ENCODE data around the gene CIT. TPM values are rescaled to one million over a fixed set of nuclear protein-coding genes. Genes with fewer than 3 reads are reported as not detected.

CIT gene
- polyA plus RNA-seq, 3 donors = 0.03 TPM; not detected in 2

GRCh38 chr12:119910586-119910985, 33.5 kb upstream of the CIT start:
- H3K4me3 Mint-ChIP-seq = no peak overlapping the region
- no peaks in the 10 kb centered on the region for H3K9me3 ChIP-seq (replicated peaks in 1 of 2; ENCODE audit: control insufficient read depth in 1 of 2, insufficient read depth in 1 of 2, low read length in 2 of 2)
- no peaks in the 10 kb centered on the region for H3K4me1 ChIP-seq (ENCODE audit: control insufficient read depth in 1 of 2, insufficient read depth in 2 of 2, low read length in 2 of 2)
- H4K20me1 ChIP-seq (ENCODE audit: insufficient read depth, low read length) = no peaks in the 10 kb centered on the region
- no peaks in the 10 kb centered on the region for H3K36me3 Mint-ChIP-seq
- no peak overlapping the region for H3K27ac Mint-ChIP-seq
- H3K4me1 Mint-ChIP-seq = no peaks in the 10 kb centered on the region
- intact Hi-C loops (cut with micrococcal nuclease) = no loop called here
- DNase-seq = no peak
- H2AFZ ChIP-seq (ENCODE audit: insufficient read depth, low read depth, low read length, poor library complexity, severe bottlenecking) = no peak overlapping the region
- no peaks in the 10 kb centered on the region for H3K27me3 ChIP-seq (ENCODE audit: control insufficient read depth in 2 of 2, insufficient read depth in 2 of 2, low read length in 2 of 2)
- no peaks in the 10 kb centered on the region for H3K36me3 ChIP-seq (replicated peaks in 1 of 2; ENCODE audit: control insufficient read depth in 1 of 2, insufficient read depth in 2 of 2, low read length in 2 of 2)
- H3K4me3 ChIP-seq (replicated peaks in 1 of 3; ENCODE audit: low read depth in 2 of 3, low read length in 3 of 3) = no peak overlapping the region
- H3K79me2 ChIP-seq (ENCODE audit: insufficient read depth, low read length) = no peaks in the 10 kb centered on the region
- H3K27ac ChIP-seq (ENCODE audit: low read depth in 1 of 2, low read length in 2 of 2) = no peak overlapping the region
- H3K9ac ChIP-seq (ENCODE audit: insufficient read depth, low read length, poor library complexity, severe bottlenecking) = no peak overlapping the region
- peaks cover 0 to under 1% (median 0%) of the 10 kb centered on the region in 7 donors for H3K9me3 Mint-ChIP-seq
- no peak overlapping the region for H3K4me2 ChIP-seq (replicated peaks; ENCODE audit: extremely low read depth, low read length, poor library complexity, severe bottlenecking)
- WGBS (ENCODE audit: insufficient coverage) = no CpG with 5 or more reads among the region's 4 CpGs
- H3K27me3 Mint-ChIP-seq (ENCODE audit: low read depth in 3 of 3) = peaks cover 1 to 8% (median 3%) of the 10 kb centered on the region in 3 donors
- TF ChIP-seq, protein P1, sequence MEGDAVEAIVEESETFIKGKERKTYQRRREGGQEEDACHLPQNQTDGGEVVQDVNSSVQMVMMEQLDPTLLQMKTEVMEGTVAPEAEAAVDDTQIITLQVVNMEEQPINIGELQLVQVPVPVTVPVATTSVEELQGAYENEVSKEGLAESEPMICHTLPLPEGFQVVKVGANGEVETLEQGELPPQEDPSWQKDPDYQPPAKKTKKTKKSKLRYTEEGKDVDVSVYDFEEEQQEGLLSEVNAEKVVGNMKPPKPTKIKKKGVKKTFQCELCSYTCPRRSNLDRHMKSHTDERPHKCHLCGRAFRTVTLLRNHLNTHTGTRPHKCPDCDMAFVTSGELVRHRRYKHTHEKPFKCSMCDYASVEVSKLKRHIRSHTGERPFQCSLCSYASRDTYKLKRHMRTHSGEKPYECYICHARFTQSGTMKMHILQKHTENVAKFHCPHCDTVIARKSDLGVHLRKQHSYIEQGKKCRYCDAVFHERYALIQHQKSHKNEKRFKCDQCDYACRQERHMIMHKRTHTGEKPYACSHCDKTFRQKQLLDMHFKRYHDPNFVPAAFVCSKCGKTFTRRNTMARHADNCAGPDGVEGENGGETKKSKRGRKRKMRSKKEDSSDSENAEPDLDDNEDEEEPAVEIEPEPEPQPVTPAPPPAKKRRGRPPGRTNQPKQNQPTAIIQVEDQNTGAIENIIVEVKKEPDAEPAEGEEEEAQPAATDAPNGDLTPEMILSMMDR (IDR thresholded peaks at IDR 0.05) = no peak

- no peaks in the 10 kb centered on the region for H4K20me1 ChIP-seq (ENCODE audit: insufficient read depth, low read length)
- Mint-ChIP-seq H3K36me3 (no peaks in the 10 kb centered on the region), H3K4me3 (no peak overlapping the region), H3K27me3 (ENCODE audit: low read depth in 3 of 3) (peaks cover 1 to 8% (median 3%) of the 10 kb centered on the region in 3 donors), H3K9me3 (no peaks in the 10 kb centered on the region), H3K4me1 (peaks cover 2% of the 10 kb centered on the region), H3K27ac (no peak overlapping the region)
- no peak overlapping the region for H3K4me3 ChIP-seq (replicated peaks in 1 of 3; ENCODE audit: low read depth in 2 of 3, low read length in 3 of 3)
- WGBS (ENCODE audit: insufficient coverage) = 0% methylated on average over 3 of the region's 5 CpGs
- DNase-seq = peak; percentile 25 to 65 (median 56)
- no peak overlapping the region for H3K9ac ChIP-seq (ENCODE audit: insufficient read depth, low read length, poor library complexity, severe bottlenecking)
- H3K4me1 ChIP-seq (ENCODE audit: control insufficient read depth in 1 of 2, insufficient read depth in 2 of 2, low read length in 2 of 2) = no peaks in the 10 kb centered on the region
- TF ChIP-seq, protein P1 (IDR thresholded peaks at IDR 0.05) = peak; percentile 90
- H3K27ac ChIP-seq (ENCODE audit: low read depth in 1 of 2, low read length in 2 of 2) = no peak overlapping the region
- H3K9me3 ChIP-seq (replicated peaks in 1 of 2; ENCODE audit: control insufficient read depth in 1 of 2, insufficient read depth in 1 of 2, low read length in 2 of 2) = no peaks in the 10 kb centered on the region
- H3K27me3 ChIP-seq (ENCODE audit: control insufficient read depth in 2 of 2, insufficient read depth in 2 of 2, low read length in 2 of 2) = no peaks in the 10 kb centered on the region
- no peak overlapping the region for H3K4me2 ChIP-seq (replicated peaks; ENCODE audit: extremely low read depth, low read length, poor library complexity, severe bottlenecking)
- H3K79me2 ChIP-seq (ENCODE audit: insufficient read depth, low read length) = no peaks in the 10 kb centered on the region
- intact Hi-C loops (cut with micrococcal nuclease) = no loop called here
- no peak overlapping the region for H2AFZ ChIP-seq (ENCODE audit: insufficient read depth, low read depth, low read length, poor library complexity, severe bottlenecking)
- H3K36me3 ChIP-seq (replicated peaks in 1 of 2; ENCODE audit: control insufficient read depth in 1 of 2, insufficient read depth in 2 of 2, low read length in 2 of 2) = no peaks in the 10 kb centered on the region
Measured at GRCh38 chr12:119902084-119902509, 25.0 kb upstream of the CIT start.
